Measurements from ENCODE around the gene DCAF17.
A peak's percentile ranks its signal among the peaks of the same experiment; 100 is the strongest.

Gene DCAF17

GRCh38 chr2:171434013-171434989 lies at the start of gene DCAF17:
DCAF17 (plus strand) TSS chr2:171434226; CDS start chr2:171434578, 352 bp downstream.
- peak; percentile 72 for DNase-seq

- no peak for DNase-seq
Measured at GRCh38 chr2:171386627-171387026, 47.4 kb upstream of the DCAF17 start.

- DNase-seq: no peak
Measured at GRCh38 chr2:171387052-171387451, 47.0 kb upstream of the DCAF17 start.

GRCh38 chr2:171389325-171389724 lies 44.7 kb upstream of the DCAF17 start:
- no peak for DNase-seq

DNA sequence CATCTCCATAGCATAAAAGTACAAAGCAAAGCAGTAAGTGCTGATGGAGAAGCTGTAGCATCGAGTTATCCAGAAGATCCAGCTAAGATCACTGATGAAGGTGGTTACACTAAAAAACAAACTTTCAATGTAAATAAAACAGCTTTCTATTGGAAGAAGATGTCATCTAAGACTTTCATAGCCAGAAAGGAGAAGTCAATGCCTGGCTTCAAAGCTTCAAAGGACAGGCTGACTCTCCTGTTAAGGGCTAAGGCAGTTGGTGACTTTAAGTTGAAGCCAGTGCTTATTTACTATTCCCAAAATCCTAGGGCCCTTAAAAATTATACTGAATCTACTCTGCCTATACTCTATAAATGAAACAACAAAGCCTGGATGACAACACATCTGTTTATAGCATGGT lies 44.2 kb upstream of the DCAF17 start:
- no peak for DNase-seq

DNA sequence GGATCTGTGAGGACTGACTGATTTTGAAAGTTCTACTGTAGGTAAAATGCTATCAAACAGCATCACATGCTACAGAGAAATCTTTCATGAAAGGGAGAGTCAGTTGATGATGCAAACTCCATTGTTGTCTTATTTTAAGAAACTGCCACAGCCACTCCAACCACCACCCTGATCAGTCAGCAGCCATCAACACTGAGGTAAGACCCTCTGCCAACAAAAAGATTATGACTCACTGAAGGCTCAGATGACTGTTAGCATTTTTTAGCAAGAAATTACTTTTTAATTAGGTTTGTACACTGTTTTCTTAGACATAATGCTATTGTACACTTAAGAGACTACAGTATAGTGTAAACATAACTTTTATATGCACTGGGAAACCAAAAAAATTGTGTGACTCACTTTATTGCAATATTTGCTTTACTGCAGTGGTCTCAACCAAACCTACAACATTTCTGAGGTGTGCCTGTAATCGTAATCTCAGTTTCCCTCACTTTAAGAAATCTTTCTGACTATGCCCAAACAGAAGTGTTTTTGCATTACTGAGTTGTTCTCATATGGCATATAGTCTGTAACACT lies 43.0 kb upstream of the DCAF17 start:
- no peak for DNase-seq

DNA sequence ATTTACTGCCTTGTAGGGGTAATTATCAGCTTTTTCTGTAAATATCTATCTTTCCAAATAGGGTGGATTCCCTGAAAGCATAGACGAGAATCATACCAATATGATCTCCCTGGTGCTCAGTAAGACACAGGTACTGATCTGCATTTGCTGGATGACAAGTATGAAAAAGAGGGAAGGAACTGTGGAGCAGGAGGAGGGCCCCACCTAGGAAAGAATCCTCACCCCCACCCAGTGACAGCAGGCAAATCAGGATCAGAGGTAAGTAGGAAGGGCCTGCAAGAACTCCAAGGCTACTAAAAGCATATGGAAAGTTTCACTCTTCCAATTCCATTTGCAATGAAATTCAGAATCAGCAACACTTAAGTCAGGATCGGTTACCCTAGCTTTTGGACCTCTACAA lies 42.5 kb upstream of the DCAF17 start:
- no peak for DNase-seq

DNA sequence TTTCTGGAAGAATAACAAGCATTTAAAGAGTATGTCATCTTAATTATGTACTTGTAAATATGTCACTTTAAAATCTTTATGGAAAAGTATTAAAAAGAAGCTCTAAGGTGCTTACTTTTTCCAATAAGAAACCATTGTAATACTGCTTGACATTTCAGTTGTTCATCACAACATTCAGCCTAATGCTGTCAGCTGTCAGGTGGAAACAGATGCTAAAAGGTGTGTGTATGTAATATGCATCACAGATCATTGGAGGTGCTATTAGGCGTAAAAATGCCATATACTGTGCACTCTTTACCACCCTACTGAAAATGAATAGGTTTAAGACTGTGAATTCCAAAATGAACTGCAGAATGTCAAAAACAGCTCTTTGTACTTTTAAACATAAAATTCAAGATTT lies 40.5 kb upstream of the DCAF17 start:
- no peak for DNase-seq

DNA sequence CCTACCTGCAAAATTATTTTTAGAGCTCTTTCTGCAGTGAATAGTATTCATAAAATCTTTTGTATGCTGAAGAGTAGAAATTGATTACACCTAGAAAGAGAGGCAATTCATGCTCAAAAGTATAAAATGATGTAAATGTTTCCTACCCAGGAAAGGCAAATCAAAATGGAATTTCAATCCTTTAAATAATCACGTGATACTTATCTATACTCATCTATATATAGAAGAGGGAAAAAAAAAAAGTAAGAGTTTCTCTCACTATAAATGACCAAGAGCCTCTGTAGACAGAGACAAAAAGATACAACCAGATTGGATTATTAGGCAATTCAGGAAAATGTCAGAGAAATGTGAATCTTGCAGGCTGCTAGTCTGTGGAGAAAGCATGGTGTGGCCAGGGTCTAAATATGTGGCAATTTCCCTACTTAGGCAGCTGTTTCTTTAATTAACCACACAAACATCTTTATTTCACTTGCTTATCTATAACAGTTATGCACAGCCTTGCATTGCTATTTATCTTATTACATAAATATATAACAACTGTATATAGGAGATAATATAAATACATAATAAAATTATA lies 39.8 kb upstream of the DCAF17 start:
- no peak for DNase-seq

DNA sequence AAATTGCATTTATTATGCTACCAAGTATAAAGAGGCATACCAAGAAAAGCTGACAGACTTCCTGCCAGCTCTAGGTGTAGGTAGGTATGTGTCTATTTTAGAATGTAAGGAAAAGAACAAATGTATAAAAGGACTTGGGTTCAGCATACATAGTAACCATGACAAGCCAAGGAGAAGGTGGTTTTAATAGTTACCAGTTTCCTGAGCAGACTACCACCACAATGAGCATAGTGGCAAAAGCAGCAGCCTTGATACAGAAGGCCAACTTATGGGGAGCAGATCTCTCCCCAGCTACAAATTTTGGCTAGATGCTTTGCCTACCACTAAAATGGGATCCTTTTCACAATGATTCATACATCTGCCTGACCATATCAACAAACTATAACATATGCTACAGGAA lies 34.7 kb upstream of the DCAF17 start:
- DNase-seq: no peak

- no peak for DNase-seq
Measured at GRCh38 chr2:171400395-171400794, 33.6 kb upstream of the DCAF17 start.

DNA sequence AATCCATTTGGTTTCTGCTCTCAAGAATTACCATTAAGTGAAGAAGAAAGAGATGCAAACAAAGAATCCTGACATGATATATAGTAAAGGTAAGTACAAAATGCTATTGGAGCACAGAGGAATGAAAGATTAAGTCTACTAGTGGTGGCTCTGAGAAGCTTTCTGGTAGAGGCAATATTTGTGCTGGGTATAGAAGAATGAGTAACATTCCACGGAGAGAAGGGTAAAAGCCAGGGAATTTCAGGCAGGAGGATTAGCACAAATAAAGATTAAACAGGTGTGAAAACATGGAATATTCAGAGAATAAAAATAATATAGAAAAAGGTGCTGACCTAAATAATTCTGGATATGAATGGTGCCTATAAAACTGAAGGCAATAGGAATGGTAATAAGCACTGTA lies 32.1 kb upstream of the DCAF17 start:
- no peak for DNase-seq

DNA sequence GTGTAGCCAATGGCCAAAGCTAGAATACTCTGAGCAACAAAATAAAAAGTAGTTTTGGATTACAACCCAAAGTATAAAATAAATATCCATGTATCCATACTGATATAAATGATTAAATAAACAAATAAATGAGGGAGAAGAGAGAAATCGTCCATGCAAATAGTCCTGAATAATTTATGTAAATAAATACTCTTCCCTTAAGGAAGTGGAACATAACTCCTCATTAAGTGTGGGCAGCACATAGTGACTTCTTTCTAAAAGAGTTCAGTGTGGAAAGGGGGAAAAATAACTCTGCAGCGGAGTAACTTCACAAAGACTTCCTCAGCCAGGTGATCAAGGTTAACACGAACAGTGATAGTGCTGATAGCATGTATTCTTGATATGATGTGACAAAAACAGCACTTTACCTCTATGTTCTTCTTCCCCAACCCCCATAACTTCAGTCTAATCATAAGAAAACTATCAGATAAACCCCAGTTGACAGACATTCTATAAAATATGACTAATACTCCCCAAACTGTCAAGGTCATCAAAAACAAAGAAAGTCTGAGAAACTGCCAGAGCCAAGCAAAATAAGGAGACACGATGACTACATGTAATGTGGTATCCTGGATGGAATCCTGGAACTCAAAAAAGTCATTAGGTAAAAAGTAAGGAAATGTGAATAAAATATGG lies 31.0 kb upstream of the DCAF17 start:
- no peak for DNase-seq

GRCh38 chr2:171404261-171404660 lies 29.8 kb upstream of the DCAF17 start:
- no peak for DNase-seq

DNA sequence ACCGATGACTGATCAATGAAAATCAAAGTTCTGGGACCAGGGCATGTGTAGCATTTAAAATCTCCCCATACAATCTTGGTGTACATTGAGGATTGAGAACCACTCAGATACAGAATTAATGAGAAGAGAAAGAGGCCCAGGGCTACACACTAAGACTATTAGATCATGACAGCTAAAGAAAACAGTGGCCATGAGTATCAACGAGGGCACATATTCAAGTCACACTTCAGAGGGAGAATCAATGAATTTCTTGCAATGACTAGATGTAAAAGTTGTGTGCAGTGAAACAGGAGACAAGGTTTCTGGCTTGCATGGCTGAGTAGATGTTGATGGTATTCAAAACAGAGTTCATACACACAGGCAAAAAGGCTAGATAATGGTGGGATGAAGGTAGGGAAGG lies 29.3 kb upstream of the DCAF17 start:
- DNase-seq: no peak

DNA sequence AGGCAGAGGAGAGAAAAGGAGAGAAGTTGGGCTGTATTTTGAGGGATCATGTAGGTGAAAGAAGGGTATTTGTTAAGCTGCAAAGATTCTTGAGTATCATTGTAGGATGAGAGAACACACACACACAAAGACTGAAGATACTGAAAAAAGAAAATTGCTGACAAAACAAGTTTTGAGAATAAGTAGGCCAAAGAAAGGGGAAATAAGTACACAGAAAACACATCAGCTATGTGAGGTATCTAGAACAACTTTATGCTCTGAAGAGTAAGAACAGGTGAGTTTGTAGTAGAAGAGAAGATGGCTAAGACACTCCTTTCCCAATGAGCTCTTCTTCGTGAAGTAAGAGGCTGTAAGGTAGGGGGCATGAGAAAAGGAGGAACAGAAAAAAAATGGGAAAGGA lies 28.5 kb upstream of the DCAF17 start:
- no peak for DNase-seq

DNA sequence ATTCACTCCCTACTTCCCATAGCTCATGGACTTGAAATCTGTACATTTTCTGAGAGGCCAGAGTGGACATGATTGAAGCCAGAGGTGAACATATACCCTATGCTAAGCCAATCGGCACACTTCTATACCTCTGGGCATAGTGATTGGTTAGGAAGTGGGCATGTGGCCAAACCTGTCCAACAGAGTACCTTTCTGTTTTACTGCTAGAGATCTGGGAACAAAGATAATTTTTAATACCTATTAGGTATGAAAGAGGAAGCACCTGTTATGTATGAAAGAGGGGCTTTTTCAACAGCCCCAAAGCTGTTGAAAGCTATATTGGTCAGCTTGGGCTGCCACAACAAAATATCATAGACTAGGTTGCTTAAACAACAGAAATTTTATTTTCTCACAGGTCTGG lies 28.0 kb upstream of the DCAF17 start:
- DNase-seq: no peak

DNA sequence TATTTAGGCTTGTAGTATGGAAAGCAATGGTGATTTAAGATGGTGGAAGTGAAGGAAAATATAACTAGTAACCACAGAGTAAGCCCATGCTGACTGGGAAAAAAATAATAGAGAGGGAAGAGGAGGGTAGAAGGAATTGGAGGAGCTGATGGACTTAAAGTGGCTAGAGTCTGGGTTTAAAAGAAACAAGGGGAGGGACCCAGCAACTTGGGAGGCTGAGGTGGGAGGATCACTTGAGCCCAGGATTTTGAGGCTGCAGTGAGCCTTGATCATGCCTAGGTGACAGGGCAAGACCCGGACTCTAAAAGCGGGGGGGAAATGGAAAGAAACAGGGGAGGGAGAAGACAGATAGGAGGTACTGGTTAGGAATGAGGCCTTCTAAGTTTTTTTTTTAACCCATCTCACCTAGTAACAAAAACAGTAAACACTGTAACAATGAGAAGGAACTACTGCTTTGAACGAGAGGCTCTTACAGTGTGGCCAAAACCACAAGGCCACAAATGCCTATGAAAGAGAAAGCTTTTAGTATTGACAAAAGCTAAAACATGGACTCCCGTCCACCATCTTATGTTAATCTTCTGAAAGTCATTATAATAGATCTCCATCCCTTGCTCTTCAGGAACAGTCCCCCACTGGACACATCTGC lies 26.9 kb upstream of the DCAF17 start:
- DNase-seq: no peak

DNA sequence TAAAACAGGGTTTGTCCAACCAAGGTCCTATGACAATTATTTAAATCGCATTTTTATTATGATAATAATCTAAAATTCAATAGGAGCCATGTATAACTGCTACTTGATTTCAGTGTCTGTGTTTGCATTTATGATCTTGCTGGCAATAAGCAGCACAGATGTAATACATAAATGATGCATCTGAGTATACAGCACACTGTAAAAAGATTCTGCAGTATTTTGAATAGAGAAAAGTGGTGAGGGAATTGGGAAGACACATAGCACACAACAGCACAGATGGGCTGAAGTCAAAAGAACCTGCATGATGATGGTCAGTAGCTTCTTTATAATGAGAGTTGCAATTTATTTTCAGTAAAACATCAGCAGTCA lies 26.4 kb upstream of the DCAF17 start:
- DNase-seq: no peak

DNA sequence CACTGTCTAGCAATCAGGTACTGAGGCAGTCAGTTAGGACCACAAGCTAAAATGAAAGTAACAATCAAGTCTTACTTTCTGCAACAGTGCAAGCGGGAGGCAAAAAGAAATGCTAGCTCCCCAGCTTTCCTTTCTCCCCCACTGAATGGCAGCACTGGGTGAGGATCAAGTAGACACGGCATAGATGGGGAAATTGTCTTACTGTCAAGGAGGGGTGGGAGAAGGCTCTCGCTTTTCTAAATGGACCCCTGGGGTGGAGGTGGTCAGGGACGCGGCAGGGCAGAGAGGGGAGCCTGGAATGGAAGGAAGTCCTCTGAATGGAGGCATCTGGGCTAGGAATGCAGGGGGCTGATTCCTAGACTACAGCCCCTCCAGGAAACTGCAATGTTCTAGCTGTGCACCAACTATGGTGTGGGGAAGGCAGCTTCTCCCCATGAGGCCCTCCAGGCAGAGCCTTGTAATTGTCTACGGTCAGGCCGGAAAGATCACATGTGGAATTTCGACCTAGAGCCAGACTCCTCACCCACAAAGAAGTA lies 24.5 kb upstream of the DCAF17 start:
- DNase-seq: no peak

DNA sequence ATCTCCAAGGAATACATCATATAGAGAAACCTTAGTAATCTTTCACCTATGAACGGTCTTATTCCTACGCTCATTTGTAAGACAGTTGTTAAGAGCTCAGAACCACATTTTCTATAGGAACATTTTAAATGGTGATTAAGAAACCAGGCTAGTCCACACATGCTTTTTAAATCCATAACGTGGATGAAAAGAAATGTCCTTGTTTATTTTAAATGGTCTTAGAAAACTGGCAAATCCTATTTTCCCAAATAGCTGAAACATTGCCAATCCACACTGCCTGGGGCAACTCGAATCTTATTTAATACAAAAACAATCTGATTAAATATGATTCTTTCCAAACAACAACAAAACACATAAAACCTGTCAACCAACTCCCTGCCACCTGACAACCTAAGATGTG lies 23.9 kb upstream of the DCAF17 start:
- DNase-seq: no peak

DNA sequence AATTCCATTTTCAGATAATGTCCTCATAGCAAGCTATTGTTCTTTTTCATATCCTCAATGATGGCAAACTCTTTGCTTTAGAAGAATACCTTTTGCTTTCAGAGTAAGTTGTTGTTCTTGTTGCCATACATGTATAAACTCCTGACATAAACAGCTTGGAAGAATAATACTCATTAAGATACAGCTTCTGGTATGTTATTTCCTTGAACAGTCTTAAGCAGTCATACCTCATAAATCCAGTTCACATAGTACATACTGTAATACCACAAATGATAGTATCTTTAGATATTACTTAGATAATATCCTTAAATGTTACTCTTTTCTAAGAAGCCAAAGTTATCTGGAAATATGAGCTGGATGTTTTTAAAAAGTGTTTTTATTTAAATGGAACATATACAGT lies 23.4 kb upstream of the DCAF17 start:
- no peak for DNase-seq

- DNase-seq: no peak
Measured at GRCh38 chr2:171411214-171411613, 22.8 kb upstream of the DCAF17 start.

Measured in NCI-H187 treated with DMSO at 0.1 percent for 48 hours (cell line).